Measurements from ENCODE around the gene NSUN4.

DNA sequence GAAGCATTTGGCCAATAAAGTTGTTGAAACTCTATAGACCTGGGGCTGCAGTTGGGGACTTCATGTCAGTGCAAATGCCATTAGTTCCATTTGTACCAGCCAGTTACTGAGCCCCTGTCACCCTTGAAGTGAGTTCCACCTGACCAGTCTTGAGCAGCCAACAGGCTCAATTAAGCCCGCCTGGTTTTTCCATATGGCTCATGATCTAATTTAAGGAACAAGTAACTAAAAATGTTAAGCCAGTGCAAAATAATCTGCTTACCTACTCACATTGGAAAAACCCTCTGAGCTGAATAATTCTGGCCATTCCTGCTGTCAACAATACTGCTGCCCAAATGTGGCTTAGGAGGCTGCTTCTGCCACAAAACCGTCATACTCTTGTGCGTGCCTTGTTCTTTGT lies 21.6 kb downstream of the NSUN4 start:
- TF ChIP-seq POLR2AphosphoS5 (IDR thresholded peaks at IDR 0.05; ENCODE audit: low read depth) (no peak), CTCF (IDR thresholded peaks at IDR 0.05; ENCODE audit: insufficient read depth, low read length) (no peak)
